ENCODE results near the gene PSMA4. TPM values are rescaled to one million over a fixed set of nuclear protein-coding genes. Genes with fewer than 3 reads are reported as not detected.
"Not testable (repeated sequence)": the region's sequence is repeated elsewhere in the genome, so short reads cannot be mapped to it uniquely, and the experiment has no call there.

PSMA4 gene
- total RNA-seq, 2 experiments from 2014 or later = 220 to 226 TPM

GRCh38 chr15:78533331-78533730, 6.9 kb upstream of the PSMA4 start:
- Mint-ChIP-seq H3K27ac (no peak overlapping the region), H3K36me3 (no peaks in the 10 kb centered on the region), H3K9me3 (no peaks in the 10 kb centered on the region), H3K27me3 (no peaks in the 10 kb centered on the region), H3K4me1 (ENCODE audit: low read depth) (no peaks in the 10 kb centered on the region), H3K4me3 (no peak overlapping the region)
- intact Hi-C loops (cut with micrococcal nuclease) = no loop called here
- ChIA-PET CTCF (no interaction called here), POLR2A (no interaction called here)
- DNase-seq = no peak

- peaks cover 3% of the 10 kb centered on the region for H3K27me3 Mint-ChIP-seq
- H3K4me3 Mint-ChIP-seq = no peak overlapping the region
- H3K4me1 Mint-ChIP-seq (ENCODE audit: low read depth) = peaks cover 7% of the 10 kb centered on the region
- no peak for DNase-seq
- H3K36me3 Mint-ChIP-seq = peaks cover 9% of the 10 kb centered on the region
- no peak overlapping the region for H3K27ac Mint-ChIP-seq
- H3K9me3 Mint-ChIP-seq = no peaks in the 10 kb centered on the region
- ChIA-PET CTCF (no interaction called here), POLR2A (no interaction called here)
- intact Hi-C loops (cut with micrococcal nuclease) = no loop called here
These were observed 4.1 kb upstream of the PSMA4 start for GRCh38 chr15:78536134-78536533.

- intact Hi-C loops (cut with micrococcal nuclease) = no loop called here
- Mint-ChIP-seq H3K9me3 (no peaks in the 10 kb centered on the region), H3K4me3 (no peak overlapping the region), H3K36me3 (peaks cover 17% of the 10 kb centered on the region), H3K27ac (no peak overlapping the region), H3K27me3 (peaks cover 3% of the 10 kb centered on the region), H3K4me1 (ENCODE audit: low read depth) (peaks cover 14% of the 10 kb centered on the region)
- ChIA-PET POLR2A (no interaction called here), CTCF (no interaction called here)
- no peak for DNase-seq
These were observed 2.9 kb upstream of the PSMA4 start for GRCh38 chr15:78537266-78537905.

- peaks cover 23% of the 10 kb centered on the region for H3K4me1 Mint-ChIP-seq (ENCODE audit: low read depth)
- H3K36me3 Mint-ChIP-seq = peaks cover 27% of the 10 kb centered on the region
- H3K4me3 Mint-ChIP-seq = no peak overlapping the region
- H3K27me3 Mint-ChIP-seq = peaks cover 3% of the 10 kb centered on the region
- ChIA-PET CTCF (no interaction called here), POLR2A (no interaction called here)
- no peaks in the 10 kb centered on the region for H3K9me3 Mint-ChIP-seq
- intact Hi-C loops (cut with micrococcal nuclease) = no loop called here
- DNase-seq = no peak
- H3K27ac Mint-ChIP-seq = no peak overlapping the region
These were observed 1.9 kb upstream of the PSMA4 start for GRCh38 chr15:78538358-78538757.

- peaks cover 23% of the 10 kb centered on the region for H3K4me1 Mint-ChIP-seq (ENCODE audit: low read depth)
- H3K27me3 Mint-ChIP-seq, H3K9me3 Mint-ChIP-seq: not testable (repeated sequence)
- ChIA-PET POLR2A (interaction anchor here (0.6 to 4.3 kb wide), 10 partner anchors 9 to 274 kb away, joined by 3 to 30 read pairs (median 6); partner anchors contain the start of genes CHRNA5, IREB2 and SKIC8), CTCF (interaction anchor here (0.7 to 2.2 kb wide), 6 partner anchors 13 to 101 kb away, joined by 3 to 9 read pairs (median 3); partner anchors contain the start of genes HYKK and IREB2)
- H3K36me3 Mint-ChIP-seq = peaks cover 29% of the 10 kb centered on the region
- H3K27ac Mint-ChIP-seq = peak overlapping the region; percentile 91
- peak overlapping the region; percentile 87 for H3K4me3 Mint-ChIP-seq
- DNase-seq = peak; percentile 28
- intact Hi-C loops (cut with micrococcal nuclease) = loop anchor here (1.0 to 5.0 kb wide), 3 partner anchors 26 to 237 kb away; partner anchors contain the start of genes CHRNA5 and IREB2
These were observed 642 bp upstream of the PSMA4 start for GRCh38 chr15:78539464-78540140.

- peak; percentile 27 for DNase-seq
- H3K4me3 Mint-ChIP-seq = peak overlapping the region; percentile 87
- intact Hi-C loops (cut with micrococcal nuclease) = loop anchor here (1.0 to 5.0 kb wide), 4 partner anchors 24 to 239 kb away; partner anchors contain the start of genes CHRNA5, HYKK and IREB2
- POLR2A ChIA-PET = interaction anchor here (0.9 to 4.3 kb wide), 8 partner anchors 8 to 276 kb away, joined by 4 to 30 read pairs (median 9); partner anchors contain the start of genes CHRNA5, IREB2 and SKIC8
- H3K9me3 Mint-ChIP-seq = no peaks in the 10 kb centered on the region
- CTCF ChIA-PET = interaction anchor here (0.7 to 2.2 kb wide), 5 partner anchors 25 to 358 kb away, joined by 3 to 9 read pairs (median 6); partner anchors contain the start of genes CHRNA5, HYKK and IREB2
- H3K27me3 Mint-ChIP-seq = peaks cover 3% of the 10 kb centered on the region
- peak overlapping the region; percentile 91 for H3K27ac Mint-ChIP-seq
- peaks cover 42% of the 10 kb centered on the region for H3K36me3 Mint-ChIP-seq
- peaks cover 25% of the 10 kb centered on the region for H3K4me1 Mint-ChIP-seq (ENCODE audit: low read depth)
These were observed 863 bp downstream of the PSMA4 start for GRCh38 chr15:78540871-78541743.

GRCh38 chr15:78541744-78542034, 1.4 kb downstream of the PSMA4 start:
- Mint-ChIP-seq H3K27ac (peak overlapping the region; percentile 91), H3K4me3 (peak overlapping the region; percentile 87), H3K36me3 (peaks cover 46% of the 10 kb centered on the region), H3K9me3 (no peaks in the 10 kb centered on the region), H3K4me1 (ENCODE audit: low read depth) (peaks cover 25% of the 10 kb centered on the region), H3K27me3 (peaks cover 3% of the 10 kb centered on the region)
- no peak for DNase-seq
- ChIA-PET CTCF (interaction anchor here (0.9 to 2.2 kb wide), 3 partner anchors 24 to 103 kb away, joined by 3 to 9 read pairs (median 7); partner anchors contain the start of genes CHRNA5 and IREB2), POLR2A (interaction anchor here (0.9 to 4.3 kb wide), 5 partner anchors 8 to 242 kb away, joined by 4 to 30 read pairs (median 13); partner anchors contain the start of genes CHRNA5, IREB2 and SKIC8)
- intact Hi-C loops (cut with micrococcal nuclease) = loop anchor here (1.0 to 5.0 kb wide), 2 partner anchors 34 to 239 kb away; partner anchors contain the start of gene HYKK

- Mint-ChIP-seq H3K36me3 (peaks cover 50% of the 10 kb centered on the region), H3K4me1 (ENCODE audit: low read depth) (peaks cover 25% of the 10 kb centered on the region), H3K4me3 (peak overlapping the region; percentile 35), H3K27ac (peak overlapping the region; percentile 8), H3K27me3 (peaks cover 3% of the 10 kb centered on the region), H3K9me3 (no peaks in the 10 kb centered on the region)
- ChIA-PET POLR2A (interaction anchor here (4.3 kb wide), 1 partner anchor 9 kb away, joined by 13 read pairs; no protein-coding TSS in a partner anchor), CTCF (interaction anchor here (0.5 to 2.0 kb wide), 2 partner anchors 23 to 273 kb away, joined by 3 to 7 read pairs; partner anchors contain the start of gene CHRNA5)
- no peak for DNase-seq
- intact Hi-C loops (cut with micrococcal nuclease) = loop anchor here (5.0 kb wide), 1 partner anchor 240 kb away; no protein-coding TSS in a partner anchor
These were observed 2.4 kb downstream of the PSMA4 start for GRCh38 chr15:78542647-78543046.

- no peak for DNase-seq
- ChIA-PET CTCF (no interaction called here), POLR2A (interaction anchor here (1.2 to 3.6 kb wide), 2 partner anchors 8 to 9 kb away, joined by 4 to 13 read pairs; partner anchors contain the start of gene PSMA4)
- no peak overlapping the region for H3K27ac Mint-ChIP-seq
- H3K27me3 Mint-ChIP-seq = no peaks in the 10 kb centered on the region
- no peaks in the 10 kb centered on the region for H3K9me3 Mint-ChIP-seq
- H3K4me3 Mint-ChIP-seq = no peak overlapping the region
- peaks cover under 1% of the 10 kb centered on the region for H3K4me1 Mint-ChIP-seq (ENCODE audit: low read depth)
- intact Hi-C loops (cut with micrococcal nuclease) = no loop called here
- peaks cover 33% of the 10 kb centered on the region for H3K36me3 Mint-ChIP-seq
These were observed 9.9 kb downstream of the PSMA4 start for GRCh38 chr15:78550194-78550593.

- H3K4me3 Mint-ChIP-seq = no peak overlapping the region
- no peak for DNase-seq
- no peak overlapping the region for H3K27ac Mint-ChIP-seq
- ChIA-PET CTCF (no interaction called here), POLR2A (interaction anchor here (3.6 kb wide), 1 partner anchor 9 kb away, joined by 13 read pairs; the partner anchor contains the start of gene PSMA4)
- no peaks in the 10 kb centered on the region for H3K4me1 Mint-ChIP-seq (ENCODE audit: low read depth)
- H3K27me3 Mint-ChIP-seq = no peaks in the 10 kb centered on the region
- intact Hi-C loops (cut with micrococcal nuclease) = no loop called here
- H3K36me3 Mint-ChIP-seq = peaks cover 27% of the 10 kb centered on the region
- H3K9me3 Mint-ChIP-seq = no peaks in the 10 kb centered on the region
These were observed 10.6 kb downstream of the PSMA4 start for GRCh38 chr15:78550815-78551214.

- H3K27me3 Mint-ChIP-seq = no peaks in the 10 kb centered on the region
- POLR2A ChIA-PET = interaction anchor here (3.6 kb wide), 1 partner anchor 10 kb away, joined by 13 read pairs; the partner anchor contains the start of gene PSMA4
- H3K4me3 Mint-ChIP-seq = no peak overlapping the region
- intact Hi-C loops (cut with micrococcal nuclease) = no loop called here
- H3K36me3 Mint-ChIP-seq = peaks cover 17% of the 10 kb centered on the region
- H3K27ac Mint-ChIP-seq = no peak overlapping the region
- DNase-seq = no peak
- H3K4me1 Mint-ChIP-seq (ENCODE audit: low read depth) = no peaks in the 10 kb centered on the region
- CTCF ChIA-PET = interaction anchor here (1.0 kb wide), 1 partner anchor 87 kb away, joined by 3 read pairs; no protein-coding TSS in a partner anchor
- H3K9me3 Mint-ChIP-seq = no peaks in the 10 kb centered on the region
These were observed 11.7 kb downstream of the PSMA4 start for GRCh38 chr15:78551902-78552301.
